Measurements from ENCODE around the gene KRT32. TPM values are rescaled to one million over a fixed set of nuclear protein-coding genes. Genes with fewer than 3 reads are reported as not detected.

Gene KRT32
- total RNA-seq, 1 donor: not detected

- no peak overlapping the region for H3K27ac ChIP-seq (ENCODE audit: low read depth, low read length)
- no peaks in the 10 kb centered on the region for H3K36me3 ChIP-seq (ENCODE audit: insufficient read depth, low read length)
- H3K4me1 ChIP-seq (ENCODE audit: insufficient read depth, low read length): peaks cover 11% of the 10 kb centered on the region
- no peak overlapping the region for H3K4me3 ChIP-seq (ENCODE audit: insufficient read depth, low read length)
- H3K27me3 ChIP-seq (ENCODE audit: insufficient read depth, low read length): no peaks in the 10 kb centered on the region
- TF ChIP-seq CTCF (IDR thresholded peaks at IDR 0.05; ENCODE audit: extremely low read depth, low read depth, low read length): peak; percentile 43
- no peak overlapping the region for H3K4me2 ChIP-seq (ENCODE audit: insufficient read depth, low read length)
- H2AFZ ChIP-seq (ENCODE audit: low read length): no peak overlapping the region
- H3K9me3 ChIP-seq (ENCODE audit: low read depth, low read length): peaks cover 3% of the 10 kb centered on the region
- no peaks in the 10 kb centered on the region for H3K79me2 ChIP-seq (ENCODE audit: insufficient read depth, low read length)
- peak; percentile 6 for DNase-seq (ENCODE audit: insufficient read length, low spot score, missing footprints)
- H4K20me1 ChIP-seq (ENCODE audit: insufficient read depth, low read length): no peaks in the 10 kb centered on the region
Measured at GRCh38 chr17:41456204-41456603, 11.0 kb downstream of the KRT32 start.

DNA sequence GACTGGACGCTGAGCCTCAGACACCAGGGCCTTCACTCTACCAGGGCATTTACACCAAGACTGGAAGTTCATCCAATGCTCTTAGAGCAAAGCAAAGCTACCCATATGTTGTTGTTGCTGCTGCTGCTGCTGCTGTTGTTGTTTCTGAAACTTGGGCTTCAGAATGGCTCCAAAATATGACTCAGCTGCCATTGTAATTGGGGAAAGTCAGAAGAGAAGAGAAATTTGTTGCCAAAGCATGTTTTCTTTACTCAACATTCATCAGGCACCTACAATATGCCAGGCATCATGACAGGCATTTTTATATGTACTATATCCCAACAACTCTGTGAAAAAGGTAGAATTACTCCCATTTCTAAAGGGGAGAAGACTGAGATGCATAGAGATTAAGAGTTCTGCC lies 11.9 kb downstream of the KRT32 start:
- peak; percentile 59 for DNase-seq (ENCODE audit: insufficient read length, low spot score, missing footprints)
- peak overlapping the region; percentile 32 for H3K27ac ChIP-seq (ENCODE audit: low read depth, low read length)

DNA sequence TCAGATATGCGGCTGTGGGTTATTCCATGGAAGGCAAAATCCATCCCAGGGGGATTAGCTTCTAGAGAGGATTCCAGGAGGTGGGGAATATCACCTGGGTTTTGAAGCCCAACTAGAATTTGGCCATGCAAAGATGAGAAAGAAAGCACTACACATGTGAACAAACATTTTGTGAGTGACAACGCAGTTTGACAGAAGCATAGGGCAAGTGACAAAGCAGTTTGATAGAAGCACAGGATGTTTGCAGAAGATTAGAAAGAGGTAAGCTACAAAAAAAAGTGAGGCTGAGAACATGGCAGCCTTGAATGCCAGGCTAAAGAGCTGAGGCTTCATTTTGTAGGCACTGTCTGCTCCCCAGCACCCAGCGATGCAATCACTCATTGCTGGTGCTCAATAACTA lies 14.1 kb downstream of the KRT32 start:
- Histone ChIP-seq H3K27me3 (ENCODE audit: insufficient read depth, low read length) (no peaks in the 10 kb centered on the region), H3K27ac (ENCODE audit: low read depth, low read length) (no peak overlapping the region), H3K4me2 (ENCODE audit: insufficient read depth, low read length) (no peak overlapping the region), H3K36me3 (ENCODE audit: insufficient read depth, low read length) (no peaks in the 10 kb centered on the region), H2AFZ (ENCODE audit: low read length) (no peak overlapping the region), H4K20me1 (ENCODE audit: insufficient read depth, low read length) (no peaks in the 10 kb centered on the region), H3K4me1 (ENCODE audit: insufficient read depth, low read length) (peaks cover 14% of the 10 kb centered on the region), H3K79me2 (ENCODE audit: insufficient read depth, low read length) (no peaks in the 10 kb centered on the region), H3K4me3 (ENCODE audit: insufficient read depth, low read length) (no peak overlapping the region), H3K9me3 (ENCODE audit: low read depth, low read length) (peaks cover 3% of the 10 kb centered on the region)
- TF ChIP-seq CTCF (IDR thresholded peaks at IDR 0.05; ENCODE audit: extremely low read depth, low read depth, low read length): no peak
- no peak for DNase-seq (ENCODE audit: insufficient read length, low spot score, missing footprints)

More for the DNA sequence above, 11.9 kb downstream of the KRT32 start:
- no peaks in the 10 kb centered on the region for H3K36me3 ChIP-seq (ENCODE audit: insufficient read depth, low read length)
- H3K79me2 ChIP-seq (ENCODE audit: insufficient read depth, low read length): no peaks in the 10 kb centered on the region
- H3K4me3 ChIP-seq (ENCODE audit: insufficient read depth, low read length): no peak overlapping the region
- H3K4me2 ChIP-seq (ENCODE audit: insufficient read depth, low read length): no peak overlapping the region
- H2AFZ ChIP-seq (ENCODE audit: low read length): peak overlapping the region; percentile 16
- H4K20me1 ChIP-seq (ENCODE audit: insufficient read depth, low read length): no peaks in the 10 kb centered on the region
- peaks cover 11% of the 10 kb centered on the region for H3K4me1 ChIP-seq (ENCODE audit: insufficient read depth, low read length)
- TF ChIP-seq CTCF (IDR thresholded peaks at IDR 0.05; ENCODE audit: extremely low read depth, low read depth, low read length): no peak
- no peaks in the 10 kb centered on the region for H3K27me3 ChIP-seq (ENCODE audit: insufficient read depth, low read length)
- peaks cover 3% of the 10 kb centered on the region for H3K9me3 ChIP-seq (ENCODE audit: low read depth, low read length)

DNA sequence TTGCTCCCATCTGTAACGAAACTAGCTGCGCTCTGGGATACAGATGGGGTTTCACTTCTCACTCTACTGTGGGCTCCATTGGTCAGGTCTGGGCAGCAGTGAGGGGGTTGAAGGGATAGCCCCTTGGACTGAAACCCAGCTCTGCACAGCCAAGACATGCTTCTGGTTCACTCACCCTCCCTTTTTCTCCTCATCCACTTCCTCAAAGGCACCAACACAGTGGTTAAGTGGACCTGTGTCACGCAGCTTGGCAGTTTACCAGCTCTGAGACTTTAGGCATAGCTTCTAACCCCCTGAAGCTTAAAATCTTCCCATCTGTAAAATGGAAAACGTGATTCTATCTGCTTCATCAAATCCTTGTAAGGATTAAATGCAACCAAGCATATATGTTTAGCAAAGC lies 14.9 kb downstream of the KRT32 start:
- Histone ChIP-seq H3K9me3 (ENCODE audit: low read depth, low read length) (peaks cover 3% of the 10 kb centered on the region), H2AFZ (ENCODE audit: low read length) (no peak overlapping the region), H3K27me3 (ENCODE audit: insufficient read depth, low read length) (no peaks in the 10 kb centered on the region), H3K36me3 (ENCODE audit: insufficient read depth, low read length) (no peaks in the 10 kb centered on the region), H3K4me1 (ENCODE audit: insufficient read depth, low read length) (peaks cover 19% of the 10 kb centered on the region), H3K79me2 (ENCODE audit: insufficient read depth, low read length) (no peaks in the 10 kb centered on the region), H3K27ac (ENCODE audit: low read depth, low read length) (no peak overlapping the region), H3K4me2 (ENCODE audit: insufficient read depth, low read length) (no peak overlapping the region), H3K4me3 (ENCODE audit: insufficient read depth, low read length) (no peak overlapping the region), H4K20me1 (ENCODE audit: insufficient read depth, low read length) (no peaks in the 10 kb centered on the region)
- DNase-seq (ENCODE audit: insufficient read length, low spot score, missing footprints): no peak
- no peak for TF ChIP-seq CTCF (IDR thresholded peaks at IDR 0.05; ENCODE audit: extremely low read depth, low read depth, low read length)

All from osteoblast (primary cell).